ENCODE measurements around the gene TECPR2.

The TECPR2 gene

DNA sequence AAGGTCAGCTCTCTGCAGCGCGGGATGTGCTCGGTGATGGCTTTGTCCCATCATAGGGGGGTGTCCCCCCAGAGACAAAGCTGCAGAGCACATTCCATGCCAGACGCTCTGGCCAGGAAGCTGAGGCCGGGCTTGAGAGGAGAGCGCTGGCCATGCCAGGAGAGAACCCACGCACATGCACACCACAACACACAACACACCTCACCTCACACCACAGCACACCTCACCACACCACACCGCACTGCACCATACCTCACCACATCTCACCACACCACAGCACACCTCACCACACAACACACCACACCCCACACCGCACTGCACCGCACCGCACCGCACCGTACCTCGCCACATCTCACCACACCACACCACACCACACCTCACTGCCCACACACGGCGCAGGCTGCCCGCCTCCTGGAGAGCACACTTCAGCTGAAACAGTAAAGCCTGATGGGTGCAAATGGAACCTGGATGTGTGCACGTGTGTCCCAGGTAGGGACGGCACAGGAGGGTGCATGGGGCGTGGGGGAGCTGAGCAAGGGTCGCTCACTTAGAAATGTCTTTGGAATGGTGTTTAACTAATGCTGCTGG lies 136.0 kb downstream of the TECPR2 start:
- no peak overlapping the region for H3K4me3 ChIP-seq (ENCODE audit: low read length)
- H3K27me3 ChIP-seq (ENCODE audit: control insufficient read depth, insufficient read depth, low read length): no peaks in the 10 kb centered on the region
- no peak overlapping the region for H3K9ac ChIP-seq (ENCODE audit: low read length)
- no peak overlapping the region for H3K27ac ChIP-seq (ENCODE audit: low read depth, low read length)
- peaks cover 16% of the 10 kb centered on the region for H3K4me1 ChIP-seq (ENCODE audit: control insufficient read depth, insufficient read depth, low read length)
- peaks cover 7% of the 10 kb centered on the region for H3K36me3 ChIP-seq (ENCODE audit: control insufficient read depth, insufficient read depth, low read length)

DNA sequence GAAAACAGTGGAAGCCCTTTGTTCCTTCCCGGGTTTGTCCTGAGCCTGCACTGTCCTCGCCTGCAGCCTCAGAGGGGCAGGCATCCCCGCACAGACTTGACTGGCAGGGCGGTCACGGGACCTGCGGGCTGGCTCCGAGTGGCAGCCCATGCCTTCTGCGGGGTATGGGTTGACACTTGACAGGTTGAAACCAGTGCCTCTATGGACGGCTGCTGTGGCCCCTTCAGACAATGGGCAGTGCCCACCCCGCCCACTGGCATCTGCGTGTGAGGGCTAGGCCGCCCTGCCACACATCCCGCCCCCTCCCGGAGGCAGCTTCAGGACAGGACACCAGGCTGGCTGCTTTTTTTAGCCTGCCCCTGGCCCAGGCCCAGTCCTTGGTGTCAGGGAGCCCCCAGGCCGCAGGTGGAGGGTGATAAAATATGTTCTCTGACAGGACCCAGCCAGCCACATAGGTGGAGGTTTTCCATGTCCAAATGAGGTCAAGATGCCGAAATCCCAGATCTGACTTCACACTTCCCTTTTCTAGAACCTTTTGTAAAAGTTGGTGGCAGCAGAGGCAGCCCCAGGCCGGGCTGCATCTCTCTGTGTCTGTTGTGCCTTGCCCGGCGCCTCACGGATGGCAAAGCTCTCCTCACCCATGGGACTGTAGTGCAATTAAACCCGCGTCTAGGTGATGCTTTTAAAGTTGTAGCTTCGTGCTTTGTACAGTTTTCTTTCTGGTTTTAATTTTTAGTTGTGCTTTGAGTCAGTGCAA lies 136.8 kb downstream of the TECPR2 start:
- peak overlapping the region; percentile 83 for H3K27ac ChIP-seq (ENCODE audit: low read depth, low read length)
- no peak overlapping the region for H3K4me3 ChIP-seq (ENCODE audit: low read length)
- H3K27me3 ChIP-seq (ENCODE audit: control insufficient read depth, insufficient read depth, low read length): no peaks in the 10 kb centered on the region
- peaks cover 7% of the 10 kb centered on the region for H3K36me3 ChIP-seq (ENCODE audit: control insufficient read depth, insufficient read depth, low read length)
- H3K4me1 ChIP-seq (ENCODE audit: control insufficient read depth, insufficient read depth, low read length): peaks cover 16% of the 10 kb centered on the region
- H3K9ac ChIP-seq (ENCODE audit: low read length): no peak overlapping the region

DNA sequence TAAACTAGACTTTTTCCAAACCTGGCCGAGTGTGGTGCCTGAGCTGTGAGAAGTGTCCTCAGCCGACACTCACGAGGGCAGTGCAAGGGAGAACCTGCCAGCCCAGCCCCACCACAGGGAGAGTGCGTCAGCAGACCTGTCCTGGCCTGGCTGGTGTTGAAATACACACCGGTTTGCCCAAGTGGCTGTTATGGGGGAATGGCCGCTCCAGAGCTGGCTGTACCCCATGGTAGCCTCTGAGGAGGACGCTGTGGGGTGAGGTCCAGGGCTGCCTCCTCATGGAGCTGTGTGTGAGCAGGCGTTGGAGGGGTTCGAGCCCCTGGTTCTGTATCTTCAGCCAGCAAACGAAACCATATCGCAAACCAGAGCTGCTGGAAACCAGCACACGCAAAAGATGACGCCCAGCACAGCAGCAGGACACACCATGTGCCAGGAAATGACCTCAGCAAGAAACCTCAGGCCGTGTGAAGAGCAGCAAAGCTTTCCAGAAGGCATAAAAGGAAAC lies 137.5 kb downstream of the TECPR2 start:
- Histone ChIP-seq H3K36me3 (ENCODE audit: control insufficient read depth, insufficient read depth, low read length) (peaks cover 7% of the 10 kb centered on the region), H3K4me3 (ENCODE audit: low read length) (no peak overlapping the region), H3K4me1 (ENCODE audit: control insufficient read depth, insufficient read depth, low read length) (peaks cover 16% of the 10 kb centered on the region), H3K27me3 (ENCODE audit: control insufficient read depth, insufficient read depth, low read length) (no peaks in the 10 kb centered on the region), H3K9ac (ENCODE audit: low read length) (no peak overlapping the region), H3K27ac (ENCODE audit: low read depth, low read length) (peak overlapping the region; percentile 83)

DNA sequence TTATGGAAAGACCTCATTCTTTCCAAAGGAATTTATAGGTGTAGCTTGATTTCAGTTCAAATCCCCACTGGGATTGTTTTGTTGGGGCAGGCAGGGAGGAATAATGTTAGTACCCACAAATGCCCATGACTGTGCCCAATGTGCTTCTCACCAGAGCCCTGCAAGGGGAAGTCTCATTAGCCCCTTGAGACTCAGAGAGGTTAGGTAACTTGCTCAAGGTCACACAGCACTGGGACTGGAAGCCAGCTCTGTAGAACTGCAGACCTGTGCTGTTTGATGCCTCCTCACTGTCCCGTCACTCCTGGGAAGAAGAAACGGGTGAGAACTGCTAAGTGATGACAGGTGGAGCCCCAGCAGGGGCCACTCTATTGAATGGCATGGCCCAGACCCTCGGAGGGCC lies 138.0 kb downstream of the TECPR2 start:
- Histone ChIP-seq H3K27ac (ENCODE audit: low read depth, low read length) (peak overlapping the region; percentile 83), H3K4me1 (ENCODE audit: control insufficient read depth, insufficient read depth, low read length) (peaks cover 16% of the 10 kb centered on the region), H3K4me3 (ENCODE audit: low read length) (no peak overlapping the region), H3K27me3 (ENCODE audit: control insufficient read depth, insufficient read depth, low read length) (no peaks in the 10 kb centered on the region), H3K9ac (ENCODE audit: low read length) (no peak overlapping the region), H3K36me3 (ENCODE audit: control insufficient read depth, insufficient read depth, low read length) (peaks cover 7% of the 10 kb centered on the region)

DNA sequence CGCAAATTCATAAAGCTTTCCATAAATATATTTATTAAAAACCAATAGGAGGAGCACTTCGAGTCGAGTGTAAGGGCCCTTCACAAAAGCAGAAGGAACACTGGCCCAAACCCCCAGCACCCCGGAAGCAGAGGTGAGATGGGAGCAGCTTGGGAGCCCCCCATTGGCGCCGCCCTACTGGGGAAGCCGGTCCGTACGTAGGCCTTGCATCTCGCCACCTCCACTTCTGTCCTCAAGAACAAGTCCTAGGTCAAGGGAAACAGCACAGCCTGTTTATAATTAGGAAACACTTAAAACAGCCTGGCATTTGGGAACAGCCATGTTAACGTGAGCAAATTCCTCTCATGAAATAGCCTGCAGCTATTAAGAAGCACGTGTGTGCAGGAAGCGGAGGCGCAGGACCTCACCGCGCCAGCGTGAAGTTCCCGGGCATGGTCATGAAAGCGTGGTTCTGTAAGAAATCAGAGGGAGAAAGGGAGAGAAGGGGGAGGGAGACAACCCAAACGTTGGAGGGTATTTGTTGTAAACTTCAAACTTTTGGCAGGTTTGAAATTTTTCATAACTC lies 139.1 kb downstream of the TECPR2 start:
- Histone ChIP-seq H3K27ac (ENCODE audit: low read depth, low read length) (no peak overlapping the region), H3K4me3 (ENCODE audit: low read length) (no peak overlapping the region), H3K36me3 (ENCODE audit: control insufficient read depth, insufficient read depth, low read length) (peaks cover 12% of the 10 kb centered on the region), H3K27me3 (ENCODE audit: control insufficient read depth, insufficient read depth, low read length) (no peaks in the 10 kb centered on the region), H3K4me1 (ENCODE audit: control insufficient read depth, insufficient read depth, low read length) (peaks cover 16% of the 10 kb centered on the region), H3K9ac (ENCODE audit: low read length) (no peak overlapping the region)

DNA sequence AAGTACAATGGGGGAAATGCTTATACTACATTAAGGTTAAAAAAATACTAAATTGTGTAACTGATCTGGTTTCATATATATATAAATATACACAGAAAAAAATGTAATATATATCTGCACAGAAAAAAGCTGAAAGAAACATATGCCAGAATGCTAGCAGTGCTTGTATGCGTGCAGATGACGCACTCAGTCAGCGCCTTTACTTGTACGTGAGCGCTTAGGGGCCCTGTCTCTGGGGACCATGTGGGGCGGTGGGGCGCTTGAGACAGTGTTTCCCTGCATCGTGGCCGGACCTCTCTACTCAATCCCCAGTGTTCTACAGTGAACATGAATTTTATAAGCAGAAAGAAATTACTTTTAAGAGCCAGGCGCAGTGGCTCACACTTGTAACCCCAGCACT lies 139.8 kb downstream of the TECPR2 start:
- Histone ChIP-seq H3K9ac (ENCODE audit: low read length) (no peak overlapping the region), H3K4me3 (ENCODE audit: low read length) (no peak overlapping the region), H3K36me3 (ENCODE audit: control insufficient read depth, insufficient read depth, low read length) (peaks cover 8% of the 10 kb centered on the region), H3K27ac (ENCODE audit: low read depth, low read length) (no peak overlapping the region), H3K4me1 (ENCODE audit: control insufficient read depth, insufficient read depth, low read length) (peaks cover 16% of the 10 kb centered on the region), H3K27me3 (ENCODE audit: control insufficient read depth, insufficient read depth, low read length) (no peaks in the 10 kb centered on the region)

DNA sequence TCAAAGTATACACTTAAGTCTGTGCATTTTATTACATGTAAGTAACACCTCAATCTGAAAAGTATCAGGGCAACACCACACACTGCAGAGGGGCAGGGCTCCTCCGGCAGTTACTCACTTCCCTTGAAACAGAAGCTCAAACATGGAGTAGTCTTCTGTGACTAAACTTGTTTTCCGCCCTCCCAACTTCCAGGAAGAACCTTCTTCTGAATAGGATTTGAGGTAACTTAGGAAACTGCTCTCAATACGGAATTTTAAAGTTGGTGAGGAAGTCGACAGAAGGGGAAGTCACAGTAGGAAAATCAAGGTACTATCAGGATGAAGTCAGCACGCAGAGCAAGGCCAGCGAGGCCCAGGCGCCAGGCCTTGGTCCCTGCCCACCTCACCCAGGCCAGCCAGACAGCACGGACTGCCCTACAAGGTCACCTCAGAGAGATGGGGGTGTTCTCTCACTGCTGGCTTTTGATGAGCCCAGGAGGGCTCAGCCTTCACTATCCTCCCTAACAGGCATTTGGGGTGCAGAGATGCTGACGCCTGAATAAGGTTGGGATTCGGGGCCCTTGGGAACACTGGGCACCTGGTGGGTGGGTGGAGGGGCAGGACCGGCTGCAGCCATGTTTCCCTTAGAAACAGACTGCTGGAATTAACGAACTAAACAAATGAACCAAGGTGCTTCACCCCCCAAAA lies 141.0 kb downstream of the TECPR2 start:
- H3K27me3 ChIP-seq (ENCODE audit: control insufficient read depth, insufficient read depth, low read length): no peaks in the 10 kb centered on the region
- H3K4me1 ChIP-seq (ENCODE audit: control insufficient read depth, insufficient read depth, low read length): peaks cover 19% of the 10 kb centered on the region
- no peak overlapping the region for H3K4me3 ChIP-seq (ENCODE audit: low read length)
- no peak overlapping the region for H3K9ac ChIP-seq (ENCODE audit: low read length)
- H3K36me3 ChIP-seq (ENCODE audit: control insufficient read depth, insufficient read depth, low read length): peaks cover 5% of the 10 kb centered on the region
- H3K27ac ChIP-seq (ENCODE audit: low read depth, low read length): no peak overlapping the region

DNA sequence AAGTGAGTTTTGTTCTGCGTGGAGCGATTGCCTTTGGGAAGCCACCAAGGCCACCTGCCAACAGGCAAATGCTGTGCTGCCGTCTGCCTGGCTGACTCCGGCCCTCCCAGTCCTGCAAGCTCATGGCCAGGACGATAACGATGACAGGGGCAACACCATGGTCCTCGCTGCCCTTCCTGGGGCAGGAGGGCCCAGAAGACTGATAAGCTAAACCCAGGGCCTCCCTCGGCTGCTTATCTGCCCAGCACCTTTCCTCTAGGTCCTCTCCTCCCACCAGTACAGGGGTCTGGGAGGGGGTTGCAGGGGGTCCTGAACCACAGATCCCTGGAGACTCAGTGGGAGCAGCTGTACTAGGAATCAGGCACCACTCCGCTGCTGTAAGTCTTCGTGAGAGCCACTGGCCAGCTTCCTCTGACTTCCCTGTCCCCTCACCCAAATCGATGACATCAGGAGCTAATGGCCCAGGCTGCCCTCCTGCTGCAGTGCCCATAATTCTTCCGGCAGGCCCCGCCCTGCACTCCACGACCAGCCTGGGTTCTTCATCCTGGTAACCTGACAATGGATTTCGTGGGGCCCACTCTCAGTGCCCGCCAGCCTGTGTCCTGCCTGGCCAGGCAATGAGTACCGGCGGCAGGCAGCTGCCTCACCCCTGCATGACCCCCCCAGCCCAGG lies 141.7 kb downstream of the TECPR2 start:
- no peaks in the 10 kb centered on the region for H3K27me3 ChIP-seq (ENCODE audit: control insufficient read depth, insufficient read depth, low read length)
- peaks cover 16% of the 10 kb centered on the region for H3K4me1 ChIP-seq (ENCODE audit: control insufficient read depth, insufficient read depth, low read length)
- no peak overlapping the region for H3K4me3 ChIP-seq (ENCODE audit: low read length)
- peaks cover 5% of the 10 kb centered on the region for H3K36me3 ChIP-seq (ENCODE audit: control insufficient read depth, insufficient read depth, low read length)
- H3K27ac ChIP-seq (ENCODE audit: low read depth, low read length): no peak overlapping the region
- no peak overlapping the region for H3K9ac ChIP-seq (ENCODE audit: low read length)

DNA sequence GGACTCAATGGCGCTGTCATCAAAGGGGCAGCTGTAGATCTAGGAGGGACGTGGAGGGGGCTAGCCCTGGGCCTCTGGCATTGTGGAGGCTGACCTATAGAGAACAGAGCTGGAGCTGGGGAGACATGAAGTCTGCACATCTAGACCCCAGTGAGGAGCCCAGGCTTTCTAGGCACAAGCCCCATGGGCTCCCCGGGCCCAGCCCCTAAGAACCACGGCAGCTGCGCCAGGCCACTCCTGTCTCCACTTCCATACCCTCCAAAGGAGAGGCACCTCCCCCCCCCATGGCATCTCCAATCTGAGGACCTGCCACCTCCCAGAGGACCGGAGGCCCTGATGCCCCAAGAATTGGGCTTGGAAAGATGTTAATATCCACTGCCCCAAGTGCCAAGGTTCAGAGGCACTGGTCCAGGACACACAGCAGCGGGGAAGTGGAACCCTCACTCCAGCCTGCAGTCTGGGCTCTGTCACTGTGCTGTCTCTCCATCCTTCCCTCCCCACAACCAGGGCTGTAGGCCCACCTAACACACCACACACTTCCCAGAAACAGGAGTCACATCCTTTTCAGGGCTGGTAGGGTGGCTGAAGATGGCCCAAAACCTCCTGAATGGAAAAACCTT lies 142.4 kb downstream of the TECPR2 start:
- Histone ChIP-seq H3K27me3 (ENCODE audit: control insufficient read depth, insufficient read depth, low read length) (no peaks in the 10 kb centered on the region), H3K9ac (ENCODE audit: low read length) (no peak overlapping the region), H3K4me1 (ENCODE audit: control insufficient read depth, insufficient read depth, low read length) (peaks cover 12% of the 10 kb centered on the region), H3K27ac (ENCODE audit: low read depth, low read length) (no peak overlapping the region), H3K36me3 (ENCODE audit: control insufficient read depth, insufficient read depth, low read length) (peaks cover 5% of the 10 kb centered on the region), H3K4me3 (ENCODE audit: low read length) (no peak overlapping the region)

DNA sequence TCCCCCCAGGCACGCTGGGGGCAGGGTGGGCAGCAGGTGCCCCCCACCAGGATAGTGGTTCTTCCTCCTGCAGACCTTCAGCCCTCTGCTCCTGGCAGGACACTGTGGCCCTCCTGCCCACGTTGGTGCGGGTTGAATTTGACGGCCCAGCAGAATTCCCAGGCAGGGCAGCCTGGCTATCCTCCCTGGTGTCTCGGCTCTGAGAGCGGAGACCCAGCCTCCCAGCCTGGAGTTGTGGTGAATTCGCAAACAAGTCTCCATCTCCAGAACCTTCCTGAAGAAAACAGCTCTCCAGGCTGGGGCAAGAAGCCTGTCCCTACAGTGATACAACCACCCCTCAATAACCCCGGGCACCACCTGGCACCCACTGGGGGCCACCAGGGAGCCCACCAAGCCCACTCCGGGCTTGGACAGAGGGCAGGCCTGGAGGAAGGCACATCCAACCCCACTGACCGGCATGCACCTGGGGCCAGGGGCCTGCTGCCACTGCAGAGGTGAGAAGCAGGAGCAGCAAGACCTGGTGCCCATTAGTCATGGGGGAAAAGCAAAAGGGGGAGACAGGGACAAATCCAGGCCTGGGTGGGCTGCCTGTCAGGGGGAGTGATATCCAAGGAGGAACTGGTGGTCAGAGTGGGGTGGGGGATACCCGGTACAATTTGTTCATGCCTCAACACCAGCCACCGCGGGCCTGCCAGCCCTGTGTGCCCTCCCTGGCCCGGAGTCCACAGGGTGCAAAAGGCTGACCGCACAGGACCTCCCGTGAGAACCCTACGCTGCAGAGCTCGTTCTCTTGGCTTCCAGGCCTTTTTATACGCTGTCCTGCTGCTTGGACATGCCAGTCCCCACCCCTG lies 143.3 kb downstream of the TECPR2 start:
- peaks cover 5% of the 10 kb centered on the region for H3K36me3 ChIP-seq (ENCODE audit: control insufficient read depth, insufficient read depth, low read length)
- H3K9ac ChIP-seq (ENCODE audit: low read length): no peak overlapping the region
- no peak overlapping the region for H3K27ac ChIP-seq (ENCODE audit: low read depth, low read length)
- H3K27me3 ChIP-seq (ENCODE audit: control insufficient read depth, insufficient read depth, low read length): no peaks in the 10 kb centered on the region
- H3K4me3 ChIP-seq (ENCODE audit: low read length): no peak overlapping the region
- peaks cover 6% of the 10 kb centered on the region for H3K4me1 ChIP-seq (ENCODE audit: control insufficient read depth, insufficient read depth, low read length)

DNA sequence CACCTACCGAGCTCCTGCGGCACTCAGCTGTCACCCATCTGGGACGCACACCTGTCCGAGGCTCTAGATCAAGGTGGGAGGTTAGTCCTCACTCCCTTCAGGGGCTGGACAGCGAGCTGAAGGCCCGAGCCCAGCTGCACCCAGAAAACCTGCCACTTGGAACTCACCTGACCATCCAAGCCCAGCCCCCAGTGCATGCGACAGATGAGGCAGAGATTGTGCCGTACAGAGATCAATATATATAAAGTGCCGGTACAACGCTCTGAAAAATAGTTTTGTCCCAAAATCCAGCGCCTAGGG lies 143.8 kb downstream of the TECPR2 start:
- H3K4me3 ChIP-seq (ENCODE audit: low read length): no peak overlapping the region
- peaks cover 5% of the 10 kb centered on the region for H3K36me3 ChIP-seq (ENCODE audit: control insufficient read depth, insufficient read depth, low read length)
- H3K27ac ChIP-seq (ENCODE audit: low read depth, low read length): no peak overlapping the region
- H3K9ac ChIP-seq (ENCODE audit: low read length): no peak overlapping the region
- no peaks in the 10 kb centered on the region for H3K27me3 ChIP-seq (ENCODE audit: control insufficient read depth, insufficient read depth, low read length)
- H3K4me1 ChIP-seq (ENCODE audit: control insufficient read depth, insufficient read depth, low read length): peaks cover 6% of the 10 kb centered on the region

Measured in rectal smooth muscle tissue (tissue), 1 donor.